Ecto neural progenitor cell (in vitro differentiated cells): Measurements from ENCODE around the gene SYT8.
"Not testable (repeated sequence)": the region's sequence is repeated elsewhere in the genome, so short reads cannot be mapped to it uniquely, and the experiment has no call there.

Source experiments
- DNase-seq: peaks from one replicate; pipeline ENCODE4 v3.0.0-alpha.2; 2018; ENCODE audit warnings: low spot score

SYT8 gene

DNA sequence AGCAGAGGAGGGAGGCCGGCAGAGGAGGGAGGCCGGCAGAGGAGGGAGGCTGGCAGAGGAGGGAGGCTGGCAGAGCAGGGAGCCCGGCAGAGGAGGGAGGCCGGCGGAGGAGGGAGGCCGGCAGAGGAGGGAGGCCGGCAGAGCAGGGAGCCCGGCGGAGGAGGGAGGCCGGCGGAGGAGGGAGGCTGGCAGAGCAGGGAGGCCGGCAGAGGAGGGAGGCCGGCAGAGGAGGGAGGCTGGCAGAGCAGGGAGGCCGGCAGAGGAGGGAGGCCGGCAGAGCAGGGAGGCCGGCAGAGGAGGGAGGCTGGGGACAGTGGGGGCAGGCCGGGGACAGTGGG, 39.0 kb downstream of the SYT8 start:
- not testable (repeated sequence) for DNase-seq

- DNase-seq: not testable (repeated sequence)
Measured at GRCh38 chr11:1874441-1875092, 39.8 kb downstream of the SYT8 start.

DNA sequence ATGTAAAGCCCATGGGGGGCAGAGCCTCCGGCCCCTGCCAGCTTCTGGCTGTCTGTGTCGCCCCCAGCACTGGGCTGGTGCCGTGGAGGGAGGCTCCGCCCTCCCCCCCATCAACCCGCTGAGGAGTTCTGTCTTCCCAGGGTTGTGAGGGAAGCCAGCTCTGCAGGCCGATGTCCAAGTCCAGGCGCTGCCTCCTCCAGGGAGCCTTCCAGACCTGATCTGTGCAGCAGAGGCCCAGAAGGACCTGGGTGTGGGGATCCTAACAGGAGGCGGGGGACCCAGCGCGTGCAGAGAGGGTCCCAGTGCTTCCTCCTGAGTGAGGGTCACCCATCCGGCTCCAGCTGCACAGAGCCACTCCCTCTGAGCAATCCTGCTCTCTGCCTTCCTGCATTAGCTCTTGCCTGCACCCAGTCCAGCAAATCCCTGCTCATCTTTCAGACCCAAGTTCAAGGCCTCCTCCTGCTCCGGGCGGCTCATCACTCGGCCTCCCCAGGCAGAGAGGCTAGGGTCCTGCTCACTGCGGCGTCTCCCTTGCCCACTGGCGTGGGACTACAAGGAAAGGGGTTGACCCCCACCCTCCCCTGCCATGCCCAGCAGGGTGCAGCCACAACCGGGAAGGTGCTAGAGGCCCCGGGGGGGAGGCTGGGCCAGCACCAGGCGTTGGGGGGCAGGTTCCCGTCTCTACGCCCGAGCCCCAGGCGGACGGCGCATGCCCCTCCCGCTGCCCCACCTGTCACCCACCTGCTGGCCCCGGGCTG, 40.5 kb downstream of the SYT8 start:
- DNase-seq: no peak

DNA sequence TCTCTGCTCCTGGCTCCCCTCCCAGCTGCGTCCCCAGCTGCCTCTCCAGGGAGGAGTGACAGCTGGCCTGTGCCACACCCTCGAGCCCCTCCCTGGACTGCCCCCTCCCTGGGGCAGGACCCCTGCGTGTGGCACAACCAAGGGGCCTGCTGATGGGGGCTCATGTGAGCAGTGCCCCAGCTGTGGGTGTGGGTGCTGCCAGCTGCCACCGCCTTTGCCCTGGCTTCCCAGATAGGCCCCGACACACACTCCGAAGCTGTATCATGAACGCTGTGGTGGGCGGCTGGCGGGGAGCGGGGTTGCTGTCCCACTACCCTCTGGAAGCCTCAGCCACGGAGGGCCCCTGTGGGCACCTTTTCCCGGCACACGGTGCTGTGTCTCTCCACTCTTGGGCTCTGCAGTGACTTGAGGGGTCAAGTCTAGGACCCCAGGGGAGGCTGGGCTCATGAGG, 41.1 kb downstream of the SYT8 start:
- DNase-seq: not testable (repeated sequence)

DNA sequence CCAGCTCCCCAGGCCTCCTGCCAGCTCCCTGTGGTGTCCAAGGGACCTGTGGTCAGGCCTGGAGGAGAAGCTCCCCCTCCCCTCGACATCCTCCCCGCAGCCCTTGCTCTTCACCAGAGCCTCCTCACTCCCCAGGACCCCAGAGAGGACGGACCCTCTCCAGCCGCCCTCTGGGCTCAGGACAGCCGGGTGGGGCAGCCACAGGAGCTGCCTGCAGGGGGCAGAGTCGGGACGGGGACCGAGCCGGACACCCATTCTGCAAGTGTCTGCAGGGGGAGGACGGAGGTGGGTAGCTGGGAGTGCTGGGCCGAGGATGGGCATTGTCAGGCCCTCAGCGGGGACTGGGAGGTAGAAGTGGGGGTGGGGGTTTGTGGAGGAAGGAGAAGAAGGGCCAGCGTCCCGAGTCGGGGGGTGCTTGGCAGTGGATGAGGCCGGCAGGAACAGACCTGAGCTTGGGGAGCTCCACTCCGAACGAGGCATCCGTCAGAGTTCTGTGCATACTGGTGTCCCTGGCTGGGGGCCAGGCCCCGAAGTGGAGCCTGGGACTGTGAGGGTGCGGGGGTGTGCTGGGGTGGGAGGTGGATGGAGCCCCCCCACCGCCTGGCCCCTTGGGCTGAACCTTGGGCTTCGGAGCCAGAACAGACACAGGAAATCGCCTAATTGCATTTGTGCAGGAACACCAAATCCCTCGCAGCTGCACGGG, 41.7 kb downstream of the SYT8 start:
- peak; percentile 73 for DNase-seq

- no peak for DNase-seq
Measured at GRCh38 chr11:1877211-1878136, 42.7 kb downstream of the SYT8 start.

DNA sequence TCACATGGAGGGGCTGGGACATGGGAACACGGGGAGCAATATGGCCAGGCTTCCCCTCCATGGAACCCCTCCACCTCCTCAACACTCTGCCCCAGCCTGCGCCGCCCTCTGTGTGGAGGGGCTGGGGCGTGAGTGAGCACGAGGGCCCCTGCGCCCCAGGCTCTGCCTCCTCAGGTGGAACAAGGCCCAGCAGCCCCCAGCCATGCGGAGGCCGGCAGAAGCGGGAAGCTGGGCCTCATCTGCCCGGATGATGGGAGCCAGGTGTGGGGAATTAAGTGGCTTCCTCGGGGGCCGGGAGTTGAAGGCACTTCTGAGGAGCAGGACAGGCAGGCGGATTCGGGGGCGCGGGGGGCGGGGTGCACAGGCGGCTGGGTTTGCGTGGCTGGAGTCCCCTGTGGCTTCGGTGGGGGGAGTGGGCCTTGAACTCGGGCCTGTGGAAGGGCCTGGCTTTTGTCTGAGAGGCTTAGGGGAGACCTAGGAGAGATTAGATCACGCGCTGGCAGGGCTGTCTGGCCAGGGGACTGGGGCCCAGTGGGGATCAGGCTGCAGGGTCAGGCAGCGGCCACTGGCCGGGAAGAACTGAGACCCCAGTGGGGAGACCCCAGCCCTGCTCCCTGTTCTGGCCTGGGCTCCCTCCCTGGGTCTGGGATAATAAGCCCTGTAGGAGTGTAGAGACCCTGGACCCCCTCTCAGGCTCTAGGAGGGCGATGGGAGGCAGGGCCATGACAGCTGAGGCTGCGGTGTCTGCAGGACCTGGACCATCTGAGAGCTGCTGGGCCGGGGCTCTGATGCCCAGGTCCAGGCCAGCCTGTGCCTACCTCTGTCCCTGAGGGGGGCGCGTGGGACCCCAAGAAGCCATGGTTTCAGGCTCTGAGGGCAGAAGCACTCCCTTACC, 43.6 kb downstream of the SYT8 start:
- no peak for DNase-seq

DNA sequence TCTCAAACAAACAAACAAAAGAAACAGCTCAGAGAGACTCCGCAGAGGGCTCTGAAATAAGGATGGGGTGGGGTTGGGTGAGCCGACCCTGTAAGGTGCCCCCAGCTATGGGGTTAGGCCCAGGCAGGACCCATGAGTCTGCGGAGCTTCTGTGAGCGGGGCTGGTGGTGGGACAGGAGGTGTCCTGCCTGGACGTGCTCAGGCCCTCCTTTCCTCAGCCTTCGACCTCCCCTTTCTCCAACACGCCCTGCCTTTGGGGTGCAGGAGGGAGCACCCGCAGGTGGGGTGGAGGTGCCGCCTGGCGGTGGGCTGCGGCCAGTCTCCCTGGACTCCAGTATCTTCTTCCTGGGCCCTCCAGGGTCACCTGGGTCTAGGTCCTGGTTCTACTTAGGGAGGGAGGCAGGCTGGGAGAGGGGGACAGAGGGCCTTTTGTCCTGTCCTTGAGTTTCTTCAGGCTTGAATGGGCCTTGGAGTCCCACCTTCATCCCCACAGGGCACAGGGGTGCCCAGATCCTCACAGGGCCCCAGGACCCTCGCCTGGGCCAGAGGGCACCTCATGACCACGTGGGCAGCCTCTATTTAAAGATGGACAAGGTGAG, 44.7 kb downstream of the SYT8 start:
- no peak for DNase-seq

DNA sequence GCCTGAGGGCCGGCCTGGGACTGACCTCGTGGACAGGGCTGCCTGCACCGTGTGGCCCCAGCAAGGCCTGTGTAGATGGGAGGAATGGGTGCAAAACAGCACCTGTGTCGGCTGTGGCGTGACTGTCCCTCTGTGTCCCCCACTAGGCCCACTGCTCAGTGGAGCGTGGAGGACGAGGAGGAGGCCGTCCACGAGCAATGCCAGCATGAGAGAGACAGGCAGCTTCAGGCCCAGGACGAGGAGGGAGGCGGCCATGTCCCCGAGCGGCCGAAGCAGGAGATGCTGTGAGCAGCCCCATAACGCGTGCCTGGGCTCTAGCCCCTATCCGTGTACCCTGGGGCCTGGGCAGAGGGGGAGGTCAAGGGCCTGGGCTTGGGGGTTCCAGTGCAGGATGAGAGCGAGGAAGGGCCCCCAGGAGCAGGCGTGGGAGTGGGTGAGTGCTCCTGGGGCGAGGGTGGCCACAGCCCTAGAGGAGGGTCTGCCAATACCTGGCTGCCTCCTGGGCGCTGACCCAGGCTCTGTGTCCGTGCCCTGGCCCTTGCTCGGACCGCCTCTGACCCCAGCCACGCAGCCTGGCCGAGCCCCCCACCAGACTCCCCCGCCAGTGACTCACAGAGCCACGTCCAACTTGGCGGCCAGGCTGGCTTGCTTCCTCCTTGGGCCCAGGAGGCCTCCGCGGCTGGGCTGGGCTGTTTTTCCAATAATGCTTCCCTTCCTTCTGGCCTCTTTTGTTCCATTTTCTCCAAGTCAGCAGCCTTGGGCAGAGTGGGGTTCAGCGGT, 45.3 kb downstream of the SYT8 start:
- DNase-seq: no peak

DNA sequence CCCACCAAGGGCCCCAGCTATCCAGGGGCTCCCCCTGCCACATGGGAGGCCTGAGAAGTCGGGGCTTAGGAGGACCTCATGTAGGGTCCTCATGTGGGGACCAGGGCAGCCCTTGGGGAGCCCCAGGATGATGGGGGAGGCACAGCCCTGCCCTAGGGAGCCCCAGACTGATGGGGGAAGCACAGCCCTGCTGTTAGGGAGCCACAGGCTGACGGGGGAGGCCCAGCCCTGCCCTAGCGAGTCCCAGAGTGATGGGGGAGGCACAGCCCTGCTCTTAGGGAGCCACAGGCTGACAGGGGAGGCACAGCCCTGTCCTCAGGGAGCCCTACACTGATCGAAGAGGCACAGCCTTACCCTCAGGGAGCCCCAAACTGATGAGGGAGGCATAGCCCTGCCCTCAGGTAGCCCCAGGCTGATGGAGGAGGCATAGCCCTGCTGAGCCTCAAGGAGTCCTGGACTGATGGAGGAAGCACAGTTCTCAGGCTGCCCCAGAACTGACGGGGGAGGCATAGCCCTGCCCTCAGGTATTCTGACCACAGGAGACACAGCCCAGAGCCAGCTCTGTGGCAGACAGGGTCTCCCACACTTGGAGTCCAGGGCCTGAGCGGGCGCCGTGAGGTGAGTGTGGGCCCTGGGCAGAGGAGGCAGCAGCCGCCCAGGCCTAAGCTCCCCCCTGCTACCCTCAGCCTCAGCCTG, 46.1 kb downstream of the SYT8 start:
- no peak for DNase-seq

- peak; percentile 49 for DNase-seq
Measured at GRCh38 chr11:1881442-1882264, 46.9 kb downstream of the SYT8 start.

DNA sequence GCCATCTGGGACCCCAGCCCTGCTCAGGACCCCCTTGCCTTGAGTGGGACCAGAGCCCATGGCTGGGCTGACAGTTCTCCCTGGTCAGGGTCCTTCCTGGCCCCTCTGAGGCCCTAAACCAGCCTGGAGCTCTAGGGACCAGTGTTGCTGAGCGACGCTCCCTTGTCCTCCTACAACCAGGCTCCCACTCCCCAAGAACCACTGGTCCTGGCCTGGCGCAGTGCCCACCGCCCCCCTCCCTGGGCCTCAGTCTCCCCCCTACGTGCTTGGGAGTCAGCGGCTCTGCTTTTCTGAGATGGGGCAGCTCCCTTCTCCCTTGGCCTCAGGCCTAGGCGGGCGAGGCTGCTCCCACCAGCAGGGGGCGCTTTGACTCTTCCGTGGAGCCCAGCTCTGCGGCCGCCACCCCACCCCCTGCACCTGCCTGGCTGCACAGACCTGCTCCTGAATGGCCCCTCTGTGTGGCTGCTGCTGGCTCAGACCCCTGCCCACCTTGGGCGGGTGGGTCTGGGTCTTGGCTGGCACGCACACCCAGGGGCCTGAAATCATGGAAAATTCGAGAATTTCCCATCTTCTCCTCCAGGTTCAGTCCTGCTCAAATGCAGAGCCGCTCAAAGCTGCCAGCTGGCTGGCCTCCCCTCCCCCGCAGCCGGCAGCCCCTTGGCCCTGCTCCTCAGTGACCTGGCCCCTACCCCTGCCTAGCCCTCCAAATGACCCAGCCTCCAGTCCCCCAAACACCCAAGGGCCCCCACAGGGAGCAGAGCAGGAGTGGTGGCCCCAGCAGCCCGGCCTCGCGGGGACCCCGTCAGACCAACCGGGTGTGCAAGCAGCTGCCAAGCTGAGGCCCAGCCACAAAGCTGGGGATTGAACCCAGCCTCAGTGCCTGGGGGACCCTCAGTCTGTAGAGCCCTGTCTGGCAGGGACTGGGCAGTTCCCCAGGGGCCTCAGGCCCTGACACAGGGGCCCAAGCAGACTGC, 47.8 kb downstream of the SYT8 start:
- peak; percentile 95 for DNase-seq

- DNase-seq: no peak
Measured at GRCh38 chr11:1883346-1884302, 48.8 kb downstream of the SYT8 start.

DNA sequence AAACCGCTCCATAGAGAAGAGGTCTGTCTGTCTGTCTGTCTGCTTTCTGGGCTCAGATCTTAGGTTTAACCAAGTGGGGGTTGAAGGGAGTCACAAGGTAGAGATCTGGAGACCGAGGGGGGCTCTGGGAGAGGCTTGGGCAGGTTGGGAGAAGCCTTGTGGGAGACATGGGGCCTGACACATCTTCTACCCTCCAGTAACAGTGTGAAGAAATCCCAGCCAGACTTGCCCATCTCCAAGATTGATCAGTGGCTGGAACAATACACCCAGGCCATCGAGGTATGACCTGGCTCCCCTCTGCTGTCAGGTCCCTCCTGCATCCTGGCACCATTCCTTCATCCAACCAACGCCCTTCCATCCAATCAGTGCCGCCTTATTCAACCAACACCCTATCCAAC, 49.5 kb downstream of the SYT8 start:
- no peak for DNase-seq

DNA sequence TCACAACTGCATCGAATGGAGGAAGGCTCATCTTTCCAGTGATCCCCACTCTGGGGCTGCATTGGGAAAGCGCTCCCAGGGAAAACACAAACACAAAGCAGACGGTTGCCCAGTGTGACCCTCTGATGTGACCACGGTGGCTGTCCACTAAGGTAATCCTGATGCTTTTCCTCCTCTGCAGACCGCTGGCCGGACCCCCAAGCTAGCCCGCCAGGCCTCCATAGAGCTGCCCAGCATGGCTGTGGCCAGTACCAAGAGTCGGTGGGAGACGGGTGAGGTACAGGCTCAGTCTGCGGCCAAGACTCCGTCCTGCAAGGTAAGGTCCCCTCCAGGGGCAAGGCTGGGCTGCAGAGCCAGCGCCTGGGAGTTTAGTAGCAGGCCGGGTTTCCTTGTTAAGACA, 51.8 kb downstream of the SYT8 start:
- DNase-seq: not testable (repeated sequence)
